Large intestine (tissue), 12 donors: ENCODE data around the gene RPL32. TPM values are rescaled to one million over a fixed set of nuclear protein-coding genes. Genes with fewer than 3 reads are reported as not detected.

Source experiments
- DNase-seq, 2 donors: peaks; one replicate each; pipeline versions ENCODE4 v3.0.0 to v3.0.0-alpha.2; 2013
- H3K27ac ChIP-seq: one replicate; pipeline ENCODE4 v1.5.1; 2013; ENCODE audit warnings: low read length
- H3K27me3 ChIP-seq: 2 replicates; pipeline ENCODE4 v1.6.1; 2013; ENCODE audit warnings: low read length; ENCODE audit not compliant: control insufficient read depth, insufficient read depth
- H3K36me3 ChIP-seq: 2 replicates; pipeline ENCODE4 v1.6.1; 2013; ENCODE audit warnings: low read length; ENCODE audit not compliant: control insufficient read depth, insufficient read depth
- H3K4me1 ChIP-seq: one replicate; pipeline ENCODE4 v1.6.1; 2013; ENCODE audit warnings: low read length; ENCODE audit not compliant: control insufficient read depth, insufficient read depth
- H3K4me3 ChIP-seq: one replicate; pipeline ENCODE4 v1.5.1; 2013; ENCODE audit warnings: low read length
- H3K9me3 ChIP-seq: one replicate; pipeline ENCODE4 v1.6.1; 2013; ENCODE audit warnings: mild to moderate bottlenecking, low read depth, low read length, moderate library complexity; ENCODE audit not compliant: control insufficient read depth
- WGBS: methylation state at CpG from one replicate; pipeline ENCODE4 v1.1.5; 2013; ENCODE audit warnings: low lambda C conversion rate; ENCODE audit not compliant: insufficient coverage; 5-methylcytosine and 5-hydroxymethylcytosine counted together
- long read RNA-seq, 11 donors: transcript quantifications; one replicate each; lab custom pipeline, GENCODE V29; 2026
- polyA plus RNA-seq: library from polyadenylated mRNA; unstranded; fragments of 120-200 nt; gene quantifications from one replicate; pipeline ENCODE4 v1.2.1, GENCODE V29; 2013

RPL32 gene
- polyA plus RNA-seq: 2,636 TPM
- long read RNA-seq, donor 1, transcript RPL32-207 (3 exons, 631 nt): minor isoform, 11 of 1,218 reads
- long read RNA-seq, donor 1, transcript RPL32-202 (3 exons, 1,734 nt): minor isoform, 59 of 1,218 reads
- long read RNA-seq, donor 1, transcript RPL32-203 (4 exons, 1,749 nt): minor isoform, 11 of 1,218 reads
- long read RNA-seq, donor 1, transcript RPL32-204 (4 exons, 2,117 nt): major isoform, 1,068 of 1,218 reads
- long read RNA-seq, donor 1, partial matches to known transcripts: 38 of 1,218 reads
- long read RNA-seq, donor 1, other reads (novel, unspliced or antisense): 27 of 1,218 reads
- long read RNA-seq, donor 2, transcript RPL32-204 (4 exons, 2,117 nt): major isoform, 2,071 of 2,595 reads
- long read RNA-seq, donor 2, transcript RPL32-203 (4 exons, 1,749 nt): minor isoform, 13 of 2,595 reads
- long read RNA-seq, donor 2, transcript RPL32-207 (3 exons, 631 nt): minor isoform, 28 of 2,595 reads
- long read RNA-seq, donor 2, transcript RPL32-202 (3 exons, 1,734 nt): minor isoform, 338 of 2,595 reads
- long read RNA-seq, donor 2, partial matches to known transcripts: 100 of 2,595 reads
- long read RNA-seq, donor 2, other reads (novel, unspliced or antisense): 34 of 2,595 reads
- long read RNA-seq, donor 3: 0 reads
- long read RNA-seq, donor 4, transcript RPL32-204 (4 exons, 2,117 nt): major isoform, 237 of 271 reads
- long read RNA-seq, donor 4, transcript RPL32-203 (4 exons, 1,749 nt): minor isoform, 5 of 271 reads
- long read RNA-seq, donor 4, transcript RPL32-202 (3 exons, 1,734 nt): minor isoform, 21 of 271 reads
- long read RNA-seq, donor 4, partial matches to known transcripts: 8 of 271 reads
- long read RNA-seq, donor 4, other reads (novel, unspliced or antisense): 0 of 271 reads
- long read RNA-seq, donor 5, transcript RPL32-202 (3 exons, 1,734 nt): minor isoform, 94 of 1,397 reads
- long read RNA-seq, donor 5, transcript RPL32-207 (3 exons, 631 nt): minor isoform, 17 of 1,397 reads
- long read RNA-seq, donor 5, transcript RPL32-203 (4 exons, 1,749 nt): minor isoform, 13 of 1,397 reads
- long read RNA-seq, donor 5, transcript RPL32-204 (4 exons, 2,117 nt): major isoform, 1,224 of 1,397 reads
- long read RNA-seq, donor 5, partial matches to known transcripts: 24 of 1,397 reads
- long read RNA-seq, donor 5, other reads (novel, unspliced or antisense): 23 of 1,397 reads
- long read RNA-seq, donor 6, transcript RPL32-207 (3 exons, 631 nt): minor isoform, 39 of 2,122 reads
- long read RNA-seq, donor 6, transcript RPL32-202 (3 exons, 1,734 nt): minor isoform, 180 of 2,122 reads
- long read RNA-seq, donor 6, transcript RPL32-203 (4 exons, 1,749 nt): minor isoform, 13 of 2,122 reads
- long read RNA-seq, donor 6, transcript RPL32-204 (4 exons, 2,117 nt): major isoform, 1,707 of 2,122 reads
- long read RNA-seq, donor 6, partial matches to known transcripts: 144 of 2,122 reads
- long read RNA-seq, donor 6, other reads (novel, unspliced or antisense): 32 of 2,122 reads
- long read RNA-seq, donor 7, transcript RPL32-202 (3 exons, 1,734 nt): minor isoform, 79 of 1,170 reads
- long read RNA-seq, donor 7, transcript RPL32-203 (4 exons, 1,749 nt): minor isoform, 10 of 1,170 reads
- long read RNA-seq, donor 7, transcript RPL32-207 (3 exons, 631 nt): minor isoform, 12 of 1,170 reads
- long read RNA-seq, donor 7, transcript RPL32-204 (4 exons, 2,117 nt): major isoform, 992 of 1,170 reads
- long read RNA-seq, donor 7, partial matches to known transcripts: 55 of 1,170 reads
- long read RNA-seq, donor 7, other reads (novel, unspliced or antisense): 19 of 1,170 reads
- long read RNA-seq, donor 8, transcript RPL32-203 (4 exons, 1,749 nt): minor isoform, 25 of 3,421 reads
- long read RNA-seq, donor 8, transcript RPL32-204 (4 exons, 2,117 nt): major isoform, 3,099 of 3,421 reads
- long read RNA-seq, donor 8, transcript RPL32-207 (3 exons, 631 nt): minor isoform, 25 of 3,421 reads
- long read RNA-seq, donor 8, transcript RPL32-202 (3 exons, 1,734 nt): minor isoform, 110 of 3,421 reads
- long read RNA-seq, donor 8, partial matches to known transcripts: 102 of 3,421 reads
- long read RNA-seq, donor 8, other reads (novel, unspliced or antisense): 50 of 3,421 reads
- long read RNA-seq, donor 9, transcript RPL32-204 (4 exons, 2,117 nt): major isoform, 2,362 of 2,757 reads
- long read RNA-seq, donor 9, transcript RPL32-202 (3 exons, 1,734 nt): minor isoform, 199 of 2,757 reads
- long read RNA-seq, donor 9, transcript RPL32-207 (3 exons, 631 nt): minor isoform, 20 of 2,757 reads
- long read RNA-seq, donor 9, transcript RPL32-203 (4 exons, 1,749 nt): minor isoform, 22 of 2,757 reads
- long read RNA-seq, donor 9, partial matches to known transcripts: 109 of 2,757 reads
- long read RNA-seq, donor 9, other reads (novel, unspliced or antisense): 40 of 2,757 reads
- long read RNA-seq, donor 10, transcript RPL32-207 (3 exons, 631 nt): minor isoform, 32 of 2,517 reads
- long read RNA-seq, donor 10, transcript RPL32-202 (3 exons, 1,734 nt): minor isoform, 165 of 2,517 reads
- long read RNA-seq, donor 10, transcript RPL32-204 (4 exons, 2,117 nt): major isoform, 2,150 of 2,517 reads
- long read RNA-seq, donor 10, transcript RPL32-203 (4 exons, 1,749 nt): minor isoform, 22 of 2,517 reads
- long read RNA-seq, donor 10, partial matches to known transcripts: 101 of 2,517 reads
- long read RNA-seq, donor 10, other reads (novel, unspliced or antisense): 39 of 2,517 reads
- long read RNA-seq, donor 11, transcript RPL32-202 (3 exons, 1,734 nt): minor isoform, 95 of 1,584 reads
- long read RNA-seq, donor 11, transcript RPL32-203 (4 exons, 1,749 nt): minor isoform, 10 of 1,584 reads
- long read RNA-seq, donor 11, transcript RPL32-207 (3 exons, 631 nt): minor isoform, 13 of 1,584 reads
- long read RNA-seq, donor 11, transcript RPL32-204 (4 exons, 2,117 nt): major isoform, 1,351 of 1,584 reads
- long read RNA-seq, donor 11, partial matches to known transcripts: 85 of 1,584 reads
- long read RNA-seq, donor 11, other reads (novel, unspliced or antisense): 30 of 1,584 reads

DNA sequence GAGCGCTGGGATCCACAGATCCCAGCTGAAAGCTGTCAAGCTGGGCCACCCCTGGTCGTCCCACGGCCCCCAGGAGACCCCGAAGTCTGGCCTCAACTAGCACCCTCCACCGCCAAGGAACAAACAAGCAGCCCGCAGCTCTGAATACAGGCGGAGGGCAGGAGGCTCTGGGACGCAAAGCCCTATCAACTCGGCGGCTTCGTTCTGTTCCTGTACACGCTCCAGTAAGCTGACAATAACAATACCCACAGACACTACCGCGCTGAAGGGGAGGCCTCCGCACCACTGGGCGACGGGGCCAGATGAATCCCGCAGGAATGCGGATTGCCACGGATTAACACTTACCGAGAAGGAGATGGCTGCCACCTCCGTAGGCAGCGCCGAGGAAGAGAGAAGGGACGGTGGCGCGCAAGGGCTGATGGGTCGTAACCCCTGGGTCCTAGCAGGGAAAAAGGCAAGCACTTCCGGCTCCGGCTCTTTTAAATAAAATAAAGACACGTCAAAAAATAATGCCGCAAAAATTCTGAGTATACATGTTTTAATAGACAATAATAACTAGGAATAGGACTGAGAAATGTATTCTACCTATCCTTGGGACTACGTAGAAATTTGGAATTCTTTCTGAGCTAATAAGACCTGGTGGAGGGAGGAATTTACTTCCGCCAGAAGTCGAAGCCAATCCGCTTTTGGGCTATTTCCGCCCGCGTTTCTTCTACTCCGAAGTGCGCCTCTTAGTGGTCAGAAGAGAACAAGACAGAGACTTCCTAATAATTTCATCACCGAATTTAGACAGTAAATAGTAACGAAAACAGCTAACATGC lies at the start of gene RPL32:
RPL32 (minus strand) TSS at position 417 of the 821 bp plus-strand sequence. CDS start 1,328 bp downstream, outside the sequence.
- peaks cover 5% of the 10 kb centered on the region for H3K4me1 ChIP-seq
- H3K27me3 ChIP-seq: no peaks in the 10 kb centered on the region
- no peaks in the 10 kb centered on the region for H3K9me3 ChIP-seq
- peak within 1 kb of the TSS; percentile 66 for H3K27ac ChIP-seq
- H3K4me3 ChIP-seq: peak within 1 kb of the TSS; percentile 82
- WGBS: 0% methylated on average over 1 of the region's 43 CpGs
- peak; percentile 89 to 94 for DNase-seq
- H3K36me3 ChIP-seq: peaks cover 34% of the 10 kb centered on the region

DNA sequence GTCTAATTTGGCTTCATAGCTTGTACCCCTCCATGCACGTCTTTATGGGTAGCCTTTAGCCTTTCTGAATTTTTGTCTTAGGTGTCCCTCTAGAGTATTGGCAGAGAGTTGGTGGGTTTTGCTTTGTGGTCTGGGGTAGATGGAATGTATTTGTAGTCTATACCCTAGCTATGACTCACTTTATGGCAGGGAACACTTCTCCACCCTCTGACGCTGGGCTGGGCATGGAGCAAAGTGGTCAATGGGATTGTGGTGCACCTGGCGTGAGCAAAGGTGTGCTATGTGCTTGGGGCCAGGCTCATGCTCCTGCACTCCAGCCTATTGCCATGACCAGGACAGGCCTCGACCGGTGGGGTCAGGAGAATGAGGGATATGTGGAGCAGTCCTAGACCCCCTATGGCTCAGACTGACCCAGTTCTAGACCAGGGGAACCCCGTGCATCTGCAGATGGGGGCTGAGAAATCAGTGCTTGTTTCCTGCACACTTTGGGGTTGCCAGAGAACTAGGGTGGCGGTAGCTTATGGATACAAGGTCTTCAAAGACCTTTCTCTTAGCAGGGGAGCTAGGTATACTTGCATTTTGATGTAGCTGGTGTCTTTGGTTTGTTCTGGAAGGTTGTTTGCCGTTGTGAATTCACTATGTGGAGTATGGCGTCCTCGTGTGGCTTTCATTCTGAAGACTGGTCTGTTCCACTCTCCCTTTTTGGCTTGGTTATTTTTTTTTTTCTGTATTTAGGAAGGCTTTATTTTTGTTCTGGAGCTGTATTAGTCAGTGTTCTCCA lies 49.4 kb upstream of the RPL32 start:
- Histone ChIP-seq H3K4me3 (no peak overlapping the region), H3K4me1 (peaks cover 10% of the 10 kb centered on the region), H3K9me3 (no peaks in the 10 kb centered on the region), H3K27ac (no peak overlapping the region), H3K27me3 (peaks cover 15% of the 10 kb centered on the region), H3K36me3 (no peaks in the 10 kb centered on the region)
- no peak for DNase-seq
- 100% methylated on average over 1 of the region's 10 CpGs for WGBS

DNA sequence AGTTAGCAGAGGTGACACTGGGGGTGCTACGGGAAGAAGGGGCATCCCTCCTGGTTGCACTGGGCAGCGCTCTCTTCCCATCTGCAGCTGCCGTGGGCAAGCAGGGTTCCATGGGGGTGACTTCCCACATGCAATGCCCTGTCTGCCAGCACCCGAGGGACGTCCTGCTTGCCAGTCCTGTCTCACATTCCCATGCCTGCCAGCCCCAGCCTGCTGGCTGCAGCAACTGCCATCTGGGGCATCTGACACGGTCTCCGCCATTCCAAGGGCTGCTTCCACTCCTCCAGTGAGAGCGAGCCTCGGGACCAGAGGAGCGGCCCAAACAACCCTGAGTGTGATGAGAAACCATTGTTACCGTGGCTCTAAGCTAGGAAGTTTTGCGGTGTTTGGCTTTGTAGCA lies 45.4 kb upstream of the RPL32 start:
- Histone ChIP-seq H3K4me3 (no peak overlapping the region), H3K36me3 (no peaks in the 10 kb centered on the region), H3K27ac (no peak overlapping the region), H3K27me3 (peaks cover 15% of the 10 kb centered on the region), H3K4me1 (peaks cover 4% of the 10 kb centered on the region), H3K9me3 (no peaks in the 10 kb centered on the region)
- DNase-seq: no peak
- 83% methylated on average over 2 of the region's 12 CpGs for WGBS

DNA sequence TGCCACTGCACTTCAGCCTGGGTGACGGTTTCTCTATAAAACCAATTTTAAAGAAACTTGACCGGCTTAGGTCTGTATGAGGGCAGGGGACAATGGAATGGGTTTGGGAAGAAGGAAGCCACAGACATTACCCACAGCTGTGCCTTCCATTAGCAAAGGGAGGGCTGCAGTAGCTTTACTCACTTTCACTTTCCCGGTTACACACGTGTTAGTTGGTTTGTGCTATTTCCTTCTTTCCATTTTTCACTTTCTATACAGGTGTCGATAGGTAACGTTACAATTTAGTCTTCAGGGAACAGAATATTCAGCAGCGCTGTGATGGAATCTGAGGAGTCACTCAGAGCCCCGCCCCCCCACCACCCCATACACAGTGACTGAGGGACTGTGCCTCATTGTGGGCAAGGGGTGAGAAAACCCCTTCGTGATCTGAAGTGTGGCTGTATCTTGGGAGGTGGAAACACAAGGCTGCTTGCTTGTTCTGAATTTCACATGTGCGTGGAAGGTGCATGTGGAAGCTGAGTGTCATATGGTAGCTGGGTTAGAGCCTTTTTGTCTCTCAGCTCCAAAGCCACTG lies 44.8 kb upstream of the RPL32 start:
- no peak overlapping the region for H3K27ac ChIP-seq
- H3K36me3 ChIP-seq: no peaks in the 10 kb centered on the region
- no peak overlapping the region for H3K4me3 ChIP-seq
- no peak for DNase-seq
- no peaks in the 10 kb centered on the region for H3K9me3 ChIP-seq
- WGBS: no CpG with 5 or more reads among the region's 10 CpGs
- H3K4me1 ChIP-seq: no peaks in the 10 kb centered on the region
- H3K27me3 ChIP-seq: peaks cover 15% of the 10 kb centered on the region

DNA sequence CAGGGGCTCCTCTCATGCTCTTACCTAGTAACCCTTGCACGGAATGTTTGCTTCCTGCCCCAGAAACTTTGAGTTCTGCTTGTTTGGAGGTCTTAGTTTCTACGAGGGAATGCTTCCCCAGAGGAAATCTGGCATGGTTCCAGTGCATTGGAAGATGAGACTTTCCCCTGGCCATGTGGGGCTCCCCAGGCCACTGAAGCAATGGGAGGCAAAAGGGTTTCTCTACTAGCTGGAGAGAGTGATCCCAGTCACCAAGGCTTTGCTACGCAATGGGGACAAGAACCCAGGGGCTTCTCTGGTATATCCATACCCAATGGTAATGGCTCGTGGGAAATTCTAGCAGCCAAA lies 44.2 kb upstream of the RPL32 start:
- Histone ChIP-seq H3K4me1 (no peaks in the 10 kb centered on the region), H3K27ac (no peak overlapping the region), H3K9me3 (no peaks in the 10 kb centered on the region), H3K4me3 (no peak overlapping the region), H3K27me3 (peaks cover 13% of the 10 kb centered on the region), H3K36me3 (no peaks in the 10 kb centered on the region)
- no peak for DNase-seq
- no CpG with 5 or more reads among the region's 4 CpGs for WGBS

DNA sequence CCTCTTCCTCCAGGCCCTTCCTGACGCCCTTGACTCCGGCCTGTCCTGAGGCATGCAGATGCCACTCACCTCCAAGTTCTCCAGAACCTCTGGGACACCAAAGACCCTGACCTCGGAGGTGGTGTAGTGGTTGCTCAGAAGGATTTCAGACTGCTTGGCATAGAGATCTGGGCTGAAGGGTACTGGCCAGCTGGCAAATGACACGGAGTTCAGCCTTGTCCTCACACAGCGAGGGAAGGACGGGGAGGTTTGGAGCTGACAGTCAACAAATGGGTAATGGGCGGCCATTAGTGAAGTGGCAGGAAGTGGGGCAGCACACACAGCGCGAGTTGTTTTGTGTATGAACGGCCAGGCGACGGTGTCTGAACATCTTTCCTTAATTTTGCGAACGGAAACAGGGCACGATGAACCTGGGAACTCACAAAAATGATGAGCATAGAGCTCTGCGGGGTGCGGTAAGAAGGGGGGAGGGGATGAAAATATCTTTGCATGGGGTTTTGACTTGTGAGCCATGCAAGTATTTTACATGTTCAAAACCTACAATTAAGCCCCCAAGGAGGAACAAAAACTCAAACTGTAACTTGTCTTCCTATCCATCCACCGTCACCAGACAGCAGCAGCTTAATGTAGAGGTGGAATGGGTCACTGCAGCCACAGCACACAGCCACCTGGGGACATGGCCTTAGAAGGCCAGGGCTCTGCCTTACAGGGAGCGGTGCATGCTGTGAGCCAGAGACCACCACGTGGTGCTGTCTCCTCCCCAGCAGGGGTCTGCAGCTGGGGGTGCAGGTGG lies 43.6 kb upstream of the RPL32 start:
- Histone ChIP-seq H3K4me1 (no peaks in the 10 kb centered on the region), H3K27ac (no peak overlapping the region), H3K4me3 (no peak overlapping the region), H3K27me3 (peaks cover 11% of the 10 kb centered on the region), H3K36me3 (no peaks in the 10 kb centered on the region), H3K9me3 (no peaks in the 10 kb centered on the region)
- DNase-seq: no peak
- WGBS: 100% methylated on average over 1 of the region's 20 CpGs
